Sigmoid colon (tissue), 7 donors: ENCODE data around the gene PNPLA6. TPM values are rescaled to one million over a fixed set of nuclear protein-coding genes. Genes with fewer than 3 reads are reported as not detected.

Experiments used
- DNase-seq: peaks from one replicate; pipeline ENCODE4 v3.0.0-alpha.2; 2019
- H3K27ac ChIP-seq, 4 donors: fragments of 200-600 bp; sonication (generic); one replicate each; pipeline ENCODE4 v1.5.1; 2016 to 2019; ENCODE audit warnings: mild to moderate bottlenecking in 1 of 4
- H3K27me3 ChIP-seq, 3 donors: fragments of 200-600 bp; sonication (generic); one replicate each; pipeline ENCODE4 v1.5.1; 2019; ENCODE audit warnings: mild to moderate bottlenecking in 1 of 3
- H3K36me3 ChIP-seq, 4 donors: fragments of 200-600 bp; sonication (generic); one replicate each; pipeline ENCODE4 v1.5.1; 2016 to 2019
- H3K4me1 ChIP-seq, 4 donors: fragments of 200-600 bp; sonication (generic); one replicate each; pipeline ENCODE4 v1.5.1; 2017 to 2019
- H3K4me3 ChIP-seq, 4 donors: fragments of 200-600 bp; sonication (generic); one replicate each; pipeline ENCODE4 v1.5.1; 2017 to 2019; ENCODE audit warnings: mild to moderate bottlenecking in 2 of 4, moderate library complexity in 1 of 4
- H3K9me3 ChIP-seq, 4 donors: fragments of 200-600 bp in 3 of 4; sonication (generic) in 3 of 4; one replicate each; pipeline versions ENCODE4 v1.5.1 to v1.6.1; 2013 to 2019
- EP300 ChIP-seq, 4 donors: sonication (generic); formaldehyde crosslinking; IDR thresholded peaks; one replicate each; pipeline ENCODE4 v1.6.1; 2017; ENCODE audit warnings: antibody characterized with exemption in 4 of 4
- POLR2A ChIP-seq, 2 donors: fragments of 450-650 bp; IDR thresholded peaks; one replicate each; pipeline ENCODE4 v1.6.1; 2016; ENCODE audit warnings: antibody characterized with exemption in 2 of 2, mild to moderate bottlenecking in 2 of 2, moderate library complexity in 2 of 2
- POLR2AphosphoS5 ChIP-seq, 4 donors: sonication (generic); formaldehyde crosslinking; IDR thresholded peaks; one replicate each; pipeline ENCODE4 v1.6.1; 2017; ENCODE audit warnings: antibody characterized with exemption in 4 of 4
- WGBS, 2 donors: extraction: QIAGEN DNeasy Blood & Tissue Kit; methylation state at CpG; one replicate each; pipeline ENCODE4 v1.1.7; 2013; 5-methylcytosine and 5-hydroxymethylcytosine counted together
- intact Hi-C: fragments of 100-400 bp; cut with DNase I; formaldehyde crosslinking; loops from one replicate; pipeline ENCODE4 v1.15.1; 2023
- polyA plus RNA-seq, 3 donors: library from polyadenylated mRNA; stranded (reverse); fragments of 200-250 nt; gene quantifications; one replicate each; pipeline ENCODE4 v1.2.3, GENCODE V29; 2013
- total RNA-seq, 4 donors: library from RNA; depleted of rRNA; stranded (reverse); fragments of >200 nt; gene quantifications; one replicate each; pipeline ENCODE4 v1.1.0, GENCODE V29; 2016
- TF ChIP-seq, protein P1 (sequence below), 4 experiments: fragments of 450-650 bp in 3 of 4; fragments of 200-600 bp in 1 of 4; IDR thresholded peaks; one replicate each; pipeline ENCODE4 v1.5.1; 2016 to 2019; ENCODE audit warnings: antibody characterized with exemption in 4 of 4, mild to moderate bottlenecking in 3 of 4, moderate library complexity in 2 of 4
- donor health status: healthy with polysubstance abuse.
- donor health status: Bipolar disorder and iron deficiency.
- donor health status: healthy.

PNPLA6 gene
- total and polyA plus RNA-seq, 7 donors = 13.6 to 77.0 (median 40.3) TPM

DNA sequence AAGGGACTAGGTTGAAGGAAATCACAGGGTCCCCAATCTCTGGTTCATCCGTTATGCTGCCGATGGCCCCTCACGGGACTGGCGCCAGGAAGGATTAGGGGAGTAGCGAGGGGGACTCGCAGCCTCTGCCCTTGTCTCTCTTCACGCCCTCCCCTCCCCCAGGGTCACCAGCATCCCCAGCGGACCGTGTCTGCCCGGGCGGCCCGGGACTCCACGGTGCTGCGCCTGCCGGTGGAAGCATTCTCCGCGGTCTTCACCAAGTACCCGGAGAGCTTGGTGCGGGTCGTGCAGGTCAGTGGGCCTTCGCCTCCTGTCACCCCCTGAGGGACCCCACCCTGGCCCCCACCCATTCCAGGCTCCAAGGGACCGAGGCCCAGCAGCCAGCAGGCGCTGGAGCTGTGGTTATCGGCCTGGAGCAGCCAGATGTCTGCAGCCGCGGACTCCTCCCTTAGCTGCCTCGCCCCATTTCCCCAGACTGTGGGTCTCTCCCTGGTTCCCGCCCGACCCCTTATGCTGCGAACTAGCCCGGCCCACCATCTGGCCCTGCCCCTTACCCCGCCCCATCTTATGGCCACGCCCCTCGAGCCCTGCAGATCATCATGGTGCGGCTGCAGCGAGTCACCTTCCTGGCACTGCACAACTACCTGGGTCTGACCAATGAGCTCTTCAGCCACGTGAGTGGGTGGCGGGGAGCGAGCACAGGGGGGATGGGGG lies 5.4 kb downstream of the PNPLA6 start:
- Histone ChIP-seq H3K9me3 (no peaks in the 10 kb centered on the region), H3K27me3 (no peaks in the 10 kb centered on the region), H3K4me1 (peaks cover 0 to 10% (median 7%) of the 10 kb centered on the region in 4 donors), H3K27ac (no peak overlapping the region), H3K36me3 (peaks cover 18 to 85% (median 57%) of the 10 kb centered on the region in 4 donors), H3K4me3 (no peak overlapping the region)
- no peak for TF ChIP-seq POLR2AphosphoS5 (IDR thresholded peaks at IDR 0.05)
- TF ChIP-seq POLR2A (IDR thresholded peaks at IDR 0.05) = no peak
- no peak for TF ChIP-seq EP300 (IDR thresholded peaks at IDR 0.05)
- TF ChIP-seq, protein P1, sequence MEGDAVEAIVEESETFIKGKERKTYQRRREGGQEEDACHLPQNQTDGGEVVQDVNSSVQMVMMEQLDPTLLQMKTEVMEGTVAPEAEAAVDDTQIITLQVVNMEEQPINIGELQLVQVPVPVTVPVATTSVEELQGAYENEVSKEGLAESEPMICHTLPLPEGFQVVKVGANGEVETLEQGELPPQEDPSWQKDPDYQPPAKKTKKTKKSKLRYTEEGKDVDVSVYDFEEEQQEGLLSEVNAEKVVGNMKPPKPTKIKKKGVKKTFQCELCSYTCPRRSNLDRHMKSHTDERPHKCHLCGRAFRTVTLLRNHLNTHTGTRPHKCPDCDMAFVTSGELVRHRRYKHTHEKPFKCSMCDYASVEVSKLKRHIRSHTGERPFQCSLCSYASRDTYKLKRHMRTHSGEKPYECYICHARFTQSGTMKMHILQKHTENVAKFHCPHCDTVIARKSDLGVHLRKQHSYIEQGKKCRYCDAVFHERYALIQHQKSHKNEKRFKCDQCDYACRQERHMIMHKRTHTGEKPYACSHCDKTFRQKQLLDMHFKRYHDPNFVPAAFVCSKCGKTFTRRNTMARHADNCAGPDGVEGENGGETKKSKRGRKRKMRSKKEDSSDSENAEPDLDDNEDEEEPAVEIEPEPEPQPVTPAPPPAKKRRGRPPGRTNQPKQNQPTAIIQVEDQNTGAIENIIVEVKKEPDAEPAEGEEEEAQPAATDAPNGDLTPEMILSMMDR (IDR thresholded peaks at IDR 0.05) = no peak
- 88 to 93% methylated on average over 39 of the region's 39 CpGs for WGBS, 2 donors
- no peak for DNase-seq
- intact Hi-C loops = no loop called here

DNA sequence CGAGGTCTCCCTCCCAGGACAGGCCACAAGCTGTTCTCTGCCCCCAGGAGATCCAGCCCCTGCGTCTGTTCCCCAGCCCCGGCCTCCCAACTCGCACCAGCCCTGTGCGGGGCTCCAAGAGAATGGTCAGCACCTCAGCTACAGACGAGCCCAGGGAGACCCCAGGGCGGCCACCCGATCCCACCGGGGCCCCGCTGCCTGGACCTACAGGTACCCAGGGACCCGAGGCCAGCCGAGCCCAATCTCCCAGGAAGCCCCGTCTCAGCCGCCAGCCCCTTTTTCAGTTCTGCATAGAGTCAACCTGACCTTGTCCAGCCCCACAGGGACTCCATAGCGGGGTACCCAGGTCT lies 5.9 kb downstream of the PNPLA6 start:
- Histone ChIP-seq H3K27me3 (no peaks in the 10 kb centered on the region), H3K36me3 (peaks cover 18 to 90% (median 57%) of the 10 kb centered on the region in 4 donors), H3K4me3 (no peak overlapping the region), H3K27ac (no peak overlapping the region), H3K9me3 (no peaks in the 10 kb centered on the region), H3K4me1 (peaks cover 0 to 4% (median 1%) of the 10 kb centered on the region in 4 donors)
- intact Hi-C loops = no loop called here
- 96 to 97% methylated on average over 15 of the region's 15 CpGs for WGBS, 2 donors
- TF ChIP-seq EP300 (IDR thresholded peaks at IDR 0.05) (no peak), POLR2AphosphoS5 (IDR thresholded peaks at IDR 0.05) (no peak), POLR2A (IDR thresholded peaks at IDR 0.05) (no peak)
- TF ChIP-seq, protein P1 (IDR thresholded peaks at IDR 0.05) = no peak
- no peak for DNase-seq

DNA sequence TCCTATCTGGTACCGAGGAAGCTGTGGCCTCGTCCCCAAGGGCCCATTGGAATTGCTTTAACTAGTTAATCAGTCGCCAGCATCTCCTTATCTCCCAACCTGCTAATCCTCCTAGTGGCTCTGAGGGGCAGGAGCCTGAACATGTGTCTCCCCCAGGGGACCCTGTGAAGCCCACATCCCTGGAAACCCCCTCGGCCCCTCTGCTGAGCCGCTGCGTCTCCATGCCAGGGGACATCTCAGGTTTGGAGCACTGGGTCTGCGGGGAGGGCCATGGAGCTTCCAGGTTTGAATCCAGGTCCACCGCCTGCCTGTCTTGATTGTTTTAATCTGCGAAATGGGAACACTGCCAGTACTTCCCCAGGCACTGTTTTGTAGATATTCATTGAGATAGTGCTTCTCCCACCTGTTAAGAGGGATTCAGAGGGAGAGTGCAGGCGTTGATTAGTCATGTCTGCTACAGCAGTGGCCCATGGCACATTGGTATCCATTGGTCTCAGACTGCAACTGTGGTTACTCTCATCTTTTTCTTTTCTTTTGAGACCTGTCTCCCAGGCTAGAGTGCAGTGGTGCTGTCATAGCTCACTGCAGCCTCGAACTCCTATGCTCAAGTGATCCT lies 6.4 kb downstream of the PNPLA6 start:
- intact Hi-C loops = no loop called here
- H3K27ac ChIP-seq = no peak overlapping the region
- no peaks in the 10 kb centered on the region for H3K4me1 ChIP-seq
- no peak for DNase-seq
- H3K4me3 ChIP-seq = no peak overlapping the region
- TF ChIP-seq, protein P1 (IDR thresholded peaks at IDR 0.05) = no peak
- no peak for TF ChIP-seq POLR2A (IDR thresholded peaks at IDR 0.05)
- TF ChIP-seq POLR2AphosphoS5 (IDR thresholded peaks at IDR 0.05) = no peak
- no peak for TF ChIP-seq EP300 (IDR thresholded peaks at IDR 0.05)
- WGBS, 2 donors = 91 to 96% methylated on average over 11 of the region's 11 CpGs
- H3K36me3 ChIP-seq = peaks cover 18 to 91% (median 56%) of the 10 kb centered on the region in 4 donors
- H3K9me3 ChIP-seq = no peaks in the 10 kb centered on the region
- no peaks in the 10 kb centered on the region for H3K27me3 ChIP-seq

DNA sequence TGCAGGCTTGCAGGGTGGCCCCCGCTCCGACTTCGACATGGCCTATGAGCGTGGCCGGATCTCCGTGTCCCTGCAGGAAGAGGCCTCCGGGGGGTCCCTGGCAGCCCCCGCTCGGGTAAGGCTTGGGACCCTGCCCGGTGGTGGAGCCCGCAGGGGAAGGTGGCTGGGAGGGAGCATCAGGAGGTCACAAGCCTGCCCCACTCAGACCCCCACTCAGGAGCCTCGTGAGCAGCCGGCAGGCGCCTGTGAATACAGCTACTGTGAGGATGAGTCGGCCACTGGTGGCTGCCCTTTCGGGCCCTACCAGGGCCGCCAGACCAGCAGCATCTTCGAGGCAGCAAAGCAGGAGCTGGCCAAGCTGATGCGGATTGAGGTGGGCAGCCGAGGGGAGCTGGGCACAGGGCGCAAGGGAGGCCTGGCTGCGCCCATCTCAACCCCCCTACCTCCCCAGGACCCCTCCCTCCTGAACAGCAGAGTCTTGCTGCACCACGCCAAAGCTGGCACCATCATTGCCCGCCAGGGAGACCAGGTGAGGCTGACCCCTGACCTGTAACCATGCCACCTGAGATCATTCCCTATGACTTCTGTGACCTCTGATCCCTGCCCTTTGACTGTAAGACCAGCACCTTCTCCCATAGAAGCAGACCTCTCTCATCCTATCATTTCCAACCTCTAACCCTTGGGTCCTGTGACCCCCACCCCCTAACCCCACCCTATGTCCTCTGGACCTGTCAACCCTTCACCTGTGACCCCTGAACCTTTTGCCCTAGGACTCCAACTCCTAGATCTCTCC lies 7.2 kb downstream of the PNPLA6 start:
- WGBS, 2 donors = 96% methylated on average over 24 of the region's 24 CpGs
- Histone ChIP-seq H3K9me3 (no peaks in the 10 kb centered on the region), H3K4me3 (no peak overlapping the region), H3K27ac (peak overlapping the region in 1 of 4 donors; percentile 5), H3K4me1 (no peaks in the 10 kb centered on the region), H3K36me3 (peaks cover 18 to 83% (median 52%) of the 10 kb centered on the region in 4 donors), H3K27me3 (no peaks in the 10 kb centered on the region)
- DNase-seq = no peak
- intact Hi-C loops = no loop called here
- TF ChIP-seq, protein P1 (IDR thresholded peaks at IDR 0.05) = no peak
- TF ChIP-seq POLR2A (IDR thresholded peaks at IDR 0.05) = no peak
- no peak for TF ChIP-seq EP300 (IDR thresholded peaks at IDR 0.05)
- no peak for TF ChIP-seq POLR2AphosphoS5 (IDR thresholded peaks at IDR 0.05)
